Small intestine (tissue), 7 donors: Measurements from ENCODE around the gene GPR37. TPM values are rescaled to one million over a fixed set of nuclear protein-coding genes. Genes with fewer than 3 reads are reported as not detected.
A peak's percentile ranks its signal among the peaks of the same experiment; 100 is the strongest.

ENCODE experiments used
- DNase-seq, 2 donors: peaks; one replicate each; pipeline versions ENCODE4 v3.0.0 to v3.0.0-alpha.2; 2013
- FAIRE-seq: peaks from 2 replicates; lab custom pipeline; 2012; peaks lifted over from hg19 to GRCh38; lab: Jason Lieb, UNC
- H3K27ac ChIP-seq, 3 donors: one replicate each; pipeline ENCODE4 v1.5.1; 2013; ENCODE audit warnings: low read length in 2 of 3, mild to moderate bottlenecking in 2 of 3, control low read depth in 1 of 3, inconsistent platforms in 1 of 3, low read depth in 1 of 3, moderate library complexity in 1 of 3
- H3K27me3 ChIP-seq, 3 donors: one replicate each; pipeline ENCODE4 v1.6.1; 2013; ENCODE audit warnings: low read length in 3 of 3, inconsistent platforms in 1 of 3; ENCODE audit not compliant: control insufficient read depth in 3 of 3, insufficient read depth in 3 of 3
- H3K36me3 ChIP-seq, 3 donors: one replicate each; pipeline ENCODE4 v1.6.1; 2013; ENCODE audit warnings: low read length in 3 of 3, inconsistent platforms in 1 of 3, low read depth in 1 of 3, mild to moderate bottlenecking in 1 of 3, moderate library complexity in 1 of 3; ENCODE audit not compliant: control insufficient read depth in 3 of 3, insufficient read depth in 2 of 3
- H3K4me1 ChIP-seq, 3 donors: one replicate each; pipeline ENCODE4 v1.6.1; 2013; ENCODE audit warnings: low read length in 2 of 3, inconsistent platforms in 1 of 3, low read depth in 1 of 3, mild to moderate bottlenecking in 1 of 3, moderate library complexity in 1 of 3; ENCODE audit not compliant: control insufficient read depth in 3 of 3, insufficient read depth in 2 of 3
- H3K4me3 ChIP-seq, 3 donors: one replicate each; pipeline ENCODE4 v1.5.1; 2013; ENCODE audit warnings: low read length in 3 of 3, control low read depth in 1 of 3, inconsistent platforms in 1 of 3, low read depth in 1 of 3, mild to moderate bottlenecking in 1 of 3, moderate library complexity in 1 of 3
- H3K9me3 ChIP-seq, 2 donors: one replicate each; pipeline ENCODE4 v1.6.1; 2013; ENCODE audit warnings: low read depth in 1 of 2, low read length in 1 of 2; ENCODE audit not compliant: control insufficient read depth in 2 of 2, insufficient read depth in 1 of 2
- WGBS, 3 donors: extraction: QIAGEN DNeasy Blood & Tissue Kit; methylation state at CpG; one replicate each; pipeline ENCODE4 v1.1.7; 2013; 5-methylcytosine and 5-hydroxymethylcytosine counted together
- polyA plus RNA-seq, 4 donors: library from polyadenylated mRNA; stranded (reverse) in 3 of 4; unstranded in 1 of 4; fragments of 200-250 nt in 3 of 4; fragments of 120-200 nt in 1 of 4; gene quantifications; one replicate each; pipeline versions ENCODE4 v1.2.1 to v1.2.3, GENCODE V29; 2013
- donor health status: healthy with polysubstance abuse.
- donor health status: control.
- donor health status: control.
- donor health status: Bipolar disorder and iron deficiency.
- donor health status: healthy.

The GPR37 gene
- polyA plus RNA-seq, 4 donors = 0.40 to 1.4 TPM; not detected in 2

DNA sequence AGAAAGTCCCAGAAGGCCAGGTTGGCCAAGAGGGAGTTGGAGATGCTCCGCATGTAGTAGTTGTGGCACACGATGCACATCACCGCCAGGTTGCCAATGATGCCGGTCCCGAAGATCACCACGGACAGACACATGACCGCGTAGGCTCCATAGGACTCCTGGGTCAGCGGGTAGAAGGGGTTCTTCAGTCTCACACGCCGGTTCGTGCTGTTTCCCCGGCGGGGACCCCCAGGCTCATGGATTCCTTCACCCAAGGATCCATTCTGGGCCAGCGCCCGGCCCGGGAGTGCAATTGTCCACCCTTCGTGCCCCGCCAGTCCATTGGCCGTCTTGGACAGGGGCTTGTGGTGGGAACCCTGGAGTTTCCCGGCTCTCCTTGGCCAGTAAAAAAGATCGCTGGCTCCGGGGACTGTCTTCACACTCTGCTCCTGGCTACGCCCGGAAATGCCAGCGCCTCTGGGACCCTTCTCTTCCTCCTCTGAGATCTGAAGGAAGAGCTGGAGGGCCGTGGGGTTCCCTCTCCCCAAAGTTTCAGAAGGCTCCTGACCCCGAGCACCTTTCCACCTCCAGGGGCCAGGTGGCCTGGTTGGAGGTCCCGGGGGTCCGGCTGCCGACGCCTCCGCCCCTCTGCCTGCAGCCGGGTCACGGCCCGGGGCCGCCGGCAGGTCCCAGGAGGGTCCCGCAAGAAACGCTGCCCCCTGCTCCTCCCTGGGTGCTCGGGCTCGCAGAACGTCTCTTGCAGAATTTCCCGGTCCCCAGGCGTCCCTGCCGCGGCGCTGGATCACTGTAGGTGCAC lies 1.3 kb downstream of the GPR37 start:
- DNase-seq = no peak

DNA sequence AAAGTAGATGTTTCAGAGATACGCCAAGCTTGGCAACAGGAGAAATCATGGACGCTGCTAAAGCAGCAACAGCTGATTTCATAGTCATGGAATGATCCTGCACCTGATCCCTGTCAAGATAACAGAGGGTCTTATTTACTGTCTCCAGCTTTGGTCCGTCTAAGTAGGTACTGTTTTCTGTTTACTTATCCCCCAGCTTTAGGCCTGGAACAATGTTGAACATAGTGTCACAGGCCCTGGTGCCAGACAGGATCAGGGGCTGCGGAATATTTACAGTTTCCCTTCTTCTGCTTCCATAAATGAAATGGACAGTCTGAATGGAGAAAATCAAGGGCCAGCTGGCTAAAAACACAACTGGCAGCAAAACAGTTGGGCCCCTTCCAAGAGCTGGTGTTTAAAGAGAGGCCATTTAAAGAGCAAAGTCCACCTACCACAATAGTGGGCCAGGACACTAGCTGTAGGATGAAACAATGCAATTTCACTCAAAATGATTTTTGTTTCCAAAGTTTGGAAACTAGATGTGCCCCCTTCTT lies 2.9 kb downstream of the GPR37 start:
- H3K4me1 ChIP-seq = peaks cover 2 to 8% (median 5%) of the 10 kb centered on the region in 3 donors
- FAIRE-seq = no peak
- H3K27me3 ChIP-seq = peaks cover 0 to 41% (median 17%) of the 10 kb centered on the region in 3 donors
- H3K27ac ChIP-seq = no peak overlapping the region
- H3K36me3 ChIP-seq = no peaks in the 10 kb centered on the region
- no peak overlapping the region for H3K4me3 ChIP-seq
- DNase-seq = no peak
- peaks cover 0 to 8% of the 10 kb centered on the region in 2 donors for H3K9me3 ChIP-seq
- WGBS, 3 donors = 37 to 53% (median 46%) methylated on average over 4 of the region's 4 CpGs

More for the DNA sequence above, 1.3 kb downstream of the GPR37 start:
- peak overlapping the region; percentile 18 to 55 (median 49) for H3K4me3 ChIP-seq
- H3K27me3 ChIP-seq = peaks cover 0 to 41% (median 17%) of the 10 kb centered on the region in 3 donors
- H3K9me3 ChIP-seq = peaks cover 0 to 8% of the 10 kb centered on the region in 2 donors
- no peak for FAIRE-seq
- no peak overlapping the region for H3K27ac ChIP-seq
- WGBS, 3 donors = 10 to 21% (median 17%) methylated on average over 46 to 48 of the region's 48 CpGs
- peaks cover 2 to 8% (median 5%) of the 10 kb centered on the region in 3 donors for H3K4me1 ChIP-seq
- H3K36me3 ChIP-seq = no peaks in the 10 kb centered on the region

DNA sequence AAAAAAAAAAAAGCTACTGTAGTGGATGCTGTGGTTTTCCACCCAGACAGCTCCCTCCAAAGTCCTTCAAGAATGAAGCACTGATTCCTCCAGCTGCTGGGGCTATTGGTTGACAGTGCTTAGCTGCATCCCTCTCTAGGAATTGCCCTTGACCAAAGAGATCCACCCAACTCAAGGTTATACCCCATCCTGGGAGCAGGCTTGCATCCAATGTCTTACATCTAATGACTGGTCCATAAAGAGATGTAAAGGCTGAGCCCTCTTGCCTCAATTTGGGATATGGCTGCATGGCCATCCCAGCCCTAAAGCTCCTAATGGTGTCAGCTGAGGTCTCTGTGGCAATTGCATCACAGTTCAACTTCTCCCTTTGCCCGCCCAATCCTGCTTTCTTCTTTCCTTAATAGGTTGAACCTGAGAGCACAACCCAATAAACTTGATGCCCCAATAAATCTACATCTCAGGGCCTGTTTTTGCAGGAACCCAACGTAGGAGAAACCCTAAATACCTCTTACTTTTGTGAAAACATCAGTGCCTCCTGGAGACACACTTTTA lies 4.4 kb downstream of the GPR37 start:
- no peak for FAIRE-seq
- WGBS, 3 donors = 52 to 68% (median 57%) methylated on average over 2 of the region's 2 CpGs
- Histone ChIP-seq H3K27ac (no peak overlapping the region), H3K9me3 (peaks cover 0 to 8% of the 10 kb centered on the region in 2 donors), H3K27me3 (peaks cover 0 to 38% (median 15%) of the 10 kb centered on the region in 3 donors), H3K4me1 (peaks cover 2 to 8% (median 5%) of the 10 kb centered on the region in 3 donors), H3K36me3 (no peaks in the 10 kb centered on the region), H3K4me3 (no peak overlapping the region)
- DNase-seq = no peak

DNA sequence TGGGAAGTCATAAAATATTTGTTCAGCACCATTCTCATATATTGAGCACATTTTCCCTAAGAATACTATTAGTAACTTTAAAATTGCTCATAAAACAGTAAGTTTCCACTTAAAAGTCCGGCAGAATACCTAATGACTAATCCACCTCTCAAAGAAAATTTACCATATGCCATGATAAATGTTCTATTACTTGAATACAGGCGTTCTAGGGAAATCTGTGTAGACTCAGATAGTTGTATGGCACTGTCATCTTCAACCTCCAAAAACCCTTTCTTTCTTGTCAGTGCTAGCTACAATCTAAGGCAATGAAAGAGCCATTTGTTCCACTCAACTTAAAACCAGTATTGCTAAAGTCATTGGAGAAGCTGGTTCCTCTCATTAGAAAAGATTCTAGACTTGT lies 7.3 kb downstream of the GPR37 start:
- H3K36me3 ChIP-seq = no peaks in the 10 kb centered on the region
- H3K27ac ChIP-seq = no peak overlapping the region
- DNase-seq = no peak
- no peaks in the 10 kb centered on the region for H3K4me1 ChIP-seq
- H3K27me3 ChIP-seq = peaks cover 0 to 12% (median 3%) of the 10 kb centered on the region in 3 donors
- WGBS, 3 donors = 71 to 73% (median 71%) methylated on average over 2 of the region's 2 CpGs
- no peak overlapping the region for H3K4me3 ChIP-seq
- peaks cover 0 to 3% of the 10 kb centered on the region in 2 donors for H3K9me3 ChIP-seq
- no peak for FAIRE-seq

DNA sequence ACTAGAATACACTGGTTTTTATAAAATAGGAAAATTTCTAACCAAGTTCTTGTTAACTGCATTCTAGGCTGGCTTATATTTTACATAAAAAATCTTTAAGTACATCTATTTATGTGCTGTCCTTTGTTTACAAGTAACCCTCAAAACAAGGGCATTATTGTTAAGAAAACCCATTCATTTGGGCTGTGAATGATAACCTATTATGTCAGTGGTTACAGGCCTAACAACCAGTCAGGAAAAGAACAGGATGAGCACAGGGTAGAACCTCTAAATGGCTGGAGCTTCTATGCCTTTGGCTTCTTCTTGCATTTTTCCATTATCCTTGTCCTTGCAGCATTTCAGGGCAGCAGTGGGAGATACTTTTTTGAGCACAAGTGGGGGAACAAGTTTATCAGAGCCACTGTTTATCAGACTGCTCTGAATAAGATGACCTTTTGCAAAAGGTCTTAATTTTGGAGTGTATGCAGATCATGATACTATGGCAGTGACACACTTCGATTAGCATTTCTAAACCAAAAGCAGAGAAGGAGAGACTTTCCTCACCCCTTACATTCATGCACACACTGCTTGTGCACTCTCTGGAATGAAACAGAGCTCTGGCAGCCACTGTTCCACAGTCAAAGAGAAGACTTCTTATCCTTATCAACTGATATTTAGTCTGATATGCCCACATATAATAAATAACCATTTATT lies 10.9 kb downstream of the GPR37 start:
- FAIRE-seq = no peak
- Histone ChIP-seq H3K9me3 (no peaks in the 10 kb centered on the region), H3K4me3 (no peak overlapping the region), H3K4me1 (no peaks in the 10 kb centered on the region), H3K27me3 (peaks cover 0 to 2% (median 0%) of the 10 kb centered on the region in 3 donors), H3K27ac (no peak overlapping the region), H3K36me3 (no peaks in the 10 kb centered on the region)
- 24 to 50% (median 42%) methylated on average over 1 of the region's 1 CpG for WGBS, 3 donors
- DNase-seq = no peak

DNA sequence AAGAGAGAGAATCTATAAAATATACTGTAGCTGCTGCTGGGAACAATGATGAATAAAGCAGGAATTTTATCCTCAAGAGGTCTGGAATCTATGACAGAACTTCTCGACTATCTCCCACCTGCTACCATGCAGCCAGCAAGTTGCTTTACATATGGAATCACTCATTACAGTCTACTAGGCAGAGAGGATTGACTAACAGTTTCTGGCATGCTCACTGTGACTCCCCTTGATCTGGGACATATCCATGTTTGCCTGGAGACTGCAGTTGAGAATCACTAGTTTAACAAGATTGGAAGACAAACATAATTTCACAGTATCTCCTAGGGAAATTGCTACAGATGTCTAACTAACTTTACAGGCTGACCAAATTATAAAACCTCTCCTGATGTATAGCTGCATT lies 13.3 kb downstream of the GPR37 start:
- Histone ChIP-seq H3K27ac (no peak overlapping the region), H3K27me3 (peaks cover 0 to 2% (median 0%) of the 10 kb centered on the region in 3 donors), H3K4me1 (no peaks in the 10 kb centered on the region), H3K9me3 (no peaks in the 10 kb centered on the region), H3K4me3 (no peak overlapping the region), H3K36me3 (no peaks in the 10 kb centered on the region)
- no peak for FAIRE-seq
- 55 to 61% (median 55%) methylated on average over 1 of the region's 1 CpG for WGBS, 3 donors
- DNase-seq = no peak

DNA sequence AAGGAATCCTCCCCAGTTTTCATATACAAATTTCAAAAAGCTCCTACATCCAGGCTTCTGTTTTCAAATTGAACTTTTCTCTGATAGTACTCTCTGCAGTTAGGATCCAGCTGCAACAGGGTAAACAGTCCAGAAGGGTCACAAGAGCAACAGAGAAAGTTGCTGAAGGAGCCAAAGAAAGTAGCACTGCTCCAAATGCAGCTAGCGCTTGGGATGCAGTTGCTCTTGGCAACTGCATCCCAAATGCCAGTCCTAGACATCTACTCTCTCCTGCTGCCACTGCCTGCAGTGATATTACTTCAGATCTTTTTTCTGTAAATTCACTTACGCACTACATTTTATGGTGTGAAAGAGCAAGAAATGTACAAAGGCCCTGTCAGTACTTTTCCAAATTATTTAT lies 14.6 kb downstream of the GPR37 start:
- Histone ChIP-seq H3K4me1 (no peaks in the 10 kb centered on the region), H3K27ac (no peak overlapping the region), H3K9me3 (no peaks in the 10 kb centered on the region), H3K27me3 (no peaks in the 10 kb centered on the region), H3K36me3 (no peaks in the 10 kb centered on the region), H3K4me3 (no peak overlapping the region)
- DNase-seq (no peak), FAIRE-seq (no peak)
- WGBS, 3 donors = 79 to 97% (median 90%) methylated on average over 2 of the region's 2 CpGs

DNA sequence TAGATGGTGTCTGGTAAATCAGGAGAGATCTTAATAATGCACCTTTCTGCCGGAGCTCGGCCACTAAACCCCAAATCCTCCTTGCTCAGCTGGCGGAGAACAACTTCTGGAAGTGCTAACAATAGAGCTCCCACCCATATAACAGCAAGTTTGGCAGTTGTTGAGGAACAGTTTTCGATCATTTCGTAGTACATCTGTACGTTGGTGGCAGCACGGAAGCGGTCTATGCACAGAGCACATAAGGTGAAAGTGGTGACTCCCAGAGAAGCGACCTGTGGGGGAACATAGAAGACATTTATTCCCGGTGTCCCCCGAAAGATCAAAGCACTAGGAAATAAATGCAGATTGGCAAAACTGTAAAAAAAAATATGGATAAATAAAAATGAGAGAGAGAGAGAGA lies 18.5 kb downstream of the GPR37 start:
- H3K4me1 ChIP-seq = no peaks in the 10 kb centered on the region
- H3K4me3 ChIP-seq = no peak overlapping the region
- H3K36me3 ChIP-seq = no peaks in the 10 kb centered on the region
- no peaks in the 10 kb centered on the region for H3K27me3 ChIP-seq
- 88 to 92% (median 92%) methylated on average over 11 of the region's 11 CpGs for WGBS, 3 donors
- no peaks in the 10 kb centered on the region for H3K9me3 ChIP-seq
- no peak overlapping the region for H3K27ac ChIP-seq
- FAIRE-seq (no peak), DNase-seq (no peak)
